Epithelial cell of prostate (primary cell): ENCODE data around the gene TMED8.
"Not testable (repeated sequence)": the region's sequence is repeated elsewhere in the genome, so short reads cannot be mapped to it uniquely, and the experiment has no call there.

Source experiments
- DNase-seq: peaks from one replicate; pipeline ENCODE4 v3.0.0-alpha.2; 2011; ENCODE audit warnings: low read depth, low spot score
- H3K27ac ChIP-seq: fragments of 450-650 bp; 2 replicates; pipeline ENCODE4 v1.5.1; 2017; ENCODE audit warnings: mild to moderate bottlenecking

The TMED8 gene

GRCh38 chr14:77376771-77377501 lies at the start of gene TMED8, which contains the start of gene SAMD15:
TMED8 (minus strand) TSS chr14:77377094; CDS start chr14:77377053, 41 bp downstream.
SAMD15 (plus strand) TSS chr14:77377379; CDS start chr14:77377419, 40 bp downstream.
- peak within 1 kb of the TSS; percentile 69 for H3K27ac ChIP-seq
- peak; percentile 26 for DNase-seq

GRCh38 chr14:77426396-77426795 lies 49.5 kb upstream of the TMED8 start:
- no peak overlapping the region for H3K27ac ChIP-seq
- DNase-seq, result no peak

DNA sequence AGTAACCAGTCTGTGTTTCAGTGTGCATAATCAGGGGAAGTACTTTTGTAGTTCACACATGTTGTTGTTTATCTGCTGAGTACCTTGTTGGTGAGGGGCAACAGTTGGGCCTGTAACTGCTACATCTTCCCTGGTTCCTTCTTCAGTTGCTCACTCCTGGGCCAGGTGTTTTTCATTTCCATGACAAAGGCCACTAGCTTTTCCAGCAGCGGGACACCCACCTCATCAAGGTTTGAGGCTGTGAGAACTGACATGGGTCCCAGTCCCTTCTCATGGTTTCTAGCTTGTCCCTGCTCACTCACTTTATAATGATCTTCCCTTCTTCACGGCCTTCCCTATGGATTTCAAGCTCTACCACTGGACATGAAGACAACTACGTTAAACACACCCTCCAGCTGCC lies 48.0 kb upstream of the TMED8 start:
- no peak for DNase-seq
- no peak overlapping the region for H3K27ac ChIP-seq

- DNase-seq, result no peak
Observed at GRCh38 chr14:77423423-77423822, 46.5 kb upstream of the TMED8 start, which contains the start of gene NOXRED1. NOXRED1 (minus strand) TSS chr14:77423523; CDS start chr14:77422889, 634 bp downstream.

GRCh38 chr14:77421201-77421600 lies 44.3 kb upstream of the TMED8 start:
- H3K27ac ChIP-seq, result no peak overlapping the region
- no peak for DNase-seq

More at GRCh38 chr14:77423423-77423822, 46.5 kb upstream of the TMED8 start, which contains the start of gene NOXRED1:
- no peak within 1 kb of the TSS for H3K27ac ChIP-seq

DNA sequence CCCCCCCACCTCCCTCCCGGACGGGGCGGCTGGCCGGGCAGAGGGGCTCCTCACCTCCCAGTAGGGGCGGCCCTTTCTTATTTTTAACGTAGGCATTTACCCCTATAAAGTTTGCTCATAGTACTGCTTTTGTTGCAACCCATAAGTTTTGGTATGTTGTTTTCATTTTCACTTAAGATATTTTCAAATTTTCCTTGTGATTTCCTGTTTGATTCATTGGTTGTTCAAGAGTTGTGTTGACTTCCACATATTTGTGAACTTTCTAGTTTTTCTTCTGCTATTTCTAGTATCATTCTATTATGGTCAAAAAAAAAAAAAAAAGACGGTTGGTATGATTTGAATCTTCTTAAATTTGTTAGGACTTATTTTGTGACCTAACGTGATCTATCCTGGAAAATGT lies 39.9 kb upstream of the TMED8 start:
- DNase-seq, result no peak
- no peak overlapping the region for H3K27ac ChIP-seq

DNA sequence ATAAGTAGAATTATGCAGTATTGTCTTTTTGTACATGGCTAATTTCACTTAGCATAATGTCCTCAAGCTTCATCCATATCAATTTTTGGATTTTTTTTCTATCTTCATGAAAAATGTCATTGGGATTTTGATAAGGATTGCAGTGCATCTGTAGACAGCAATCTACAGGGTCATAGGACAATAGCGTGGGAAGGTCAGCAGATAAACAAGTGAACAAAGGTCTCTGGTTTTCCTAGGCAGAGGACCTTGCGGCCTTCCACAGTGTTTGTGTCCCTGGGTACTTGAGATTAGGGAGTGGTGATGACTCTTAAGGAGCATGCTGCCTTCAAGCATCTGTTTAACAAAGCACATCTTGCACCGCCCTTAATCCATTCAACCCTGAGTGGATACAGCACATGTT lies 39.2 kb upstream of the TMED8 start:
- DNase-seq, H3K27ac ChIP-seq: not testable (repeated sequence)

GRCh38 chr14:77415403-77416030 lies 38.6 kb upstream of the TMED8 start:
- DNase-seq, H3K27ac ChIP-seq: not testable (repeated sequence)

- H3K27ac ChIP-seq, result no peak overlapping the region
- no peak for DNase-seq
Observed at GRCh38 chr14:77409131-77409533, 32.2 kb upstream of the TMED8 start.

GRCh38 chr14:77407158-77407557 lies 30.3 kb upstream of the TMED8 start:
- DNase-seq, result no peak
- no peak overlapping the region for H3K27ac ChIP-seq

DNA sequence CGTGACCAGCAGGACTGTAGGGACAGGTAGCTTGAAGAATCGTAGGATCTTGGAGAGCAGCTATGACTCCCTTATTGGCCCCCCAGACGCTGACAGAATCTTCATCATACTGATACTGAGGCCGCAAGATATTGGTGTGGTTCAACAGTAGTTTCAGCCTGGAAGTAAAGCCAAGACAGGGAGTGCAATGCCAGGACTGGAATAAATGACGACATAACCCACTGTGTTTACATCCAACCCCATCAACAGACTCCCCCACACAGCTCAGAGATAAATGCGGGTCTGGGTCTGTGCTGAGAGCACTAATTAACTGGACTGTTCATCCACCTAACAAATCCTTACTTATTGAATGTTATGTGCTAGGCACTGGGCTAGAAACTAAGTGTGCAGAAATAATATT lies 29.8 kb upstream of the TMED8 start:
- no peak for DNase-seq
- no peak overlapping the region for H3K27ac ChIP-seq

DNA sequence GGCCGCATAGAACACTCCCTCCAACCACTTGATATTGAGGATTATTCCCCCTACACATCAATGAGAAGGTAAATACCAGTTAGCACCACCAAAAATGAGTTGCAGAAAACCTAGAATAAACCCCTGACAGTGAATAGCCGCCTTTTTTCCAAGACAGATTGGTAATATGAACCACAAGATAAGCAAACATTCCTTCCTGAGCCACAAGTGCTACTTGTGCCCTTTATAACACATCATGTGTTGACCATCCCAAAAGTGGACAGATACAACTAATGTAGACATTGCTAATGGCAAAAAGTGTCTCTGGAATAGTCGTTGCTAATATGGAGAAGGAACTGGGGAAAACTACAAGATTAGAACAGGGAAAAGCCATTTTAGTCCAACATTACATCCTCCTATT lies 29.2 kb upstream of the TMED8 start:
- no peak overlapping the region for H3K27ac ChIP-seq
- no peak for DNase-seq

GRCh38 chr14:77403768-77404167 lies 26.9 kb upstream of the TMED8 start:
- no peak overlapping the region for H3K27ac ChIP-seq
- no peak for DNase-seq

GRCh38 chr14:77400216-77400615 lies 23.3 kb upstream of the TMED8 start:
- no peak overlapping the region for H3K27ac ChIP-seq
- no peak for DNase-seq

DNA sequence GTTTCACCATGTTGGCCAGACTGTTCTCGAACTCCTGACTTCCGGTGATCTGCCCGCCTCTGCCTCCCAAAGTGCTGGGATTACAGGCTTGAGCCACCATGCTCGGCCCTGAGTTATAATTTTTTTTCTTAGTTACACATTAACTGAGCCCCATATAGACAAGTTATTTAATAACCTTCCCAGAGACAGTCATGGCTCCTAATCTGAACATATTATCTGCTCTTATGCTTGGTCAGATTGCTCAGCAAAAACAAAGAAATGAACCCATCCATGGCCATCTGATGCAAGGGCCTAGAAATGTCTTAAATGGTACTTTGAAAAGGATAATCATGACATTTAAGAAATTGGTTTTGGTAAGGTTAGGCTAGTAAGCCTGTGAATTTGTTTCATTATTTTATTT lies 13.3 kb upstream of the TMED8 start:
- no peak for DNase-seq
- no peak overlapping the region for H3K27ac ChIP-seq

- no peak overlapping the region for H3K27ac ChIP-seq
- DNase-seq, result no peak
Observed at GRCh38 chr14:77378701-77379100, 1.8 kb upstream of the TMED8 start.

- DNase-seq, result no peak
Observed at GRCh38 chr14:77377502-77377844, 579 bp upstream of the TMED8 start.

DNA sequence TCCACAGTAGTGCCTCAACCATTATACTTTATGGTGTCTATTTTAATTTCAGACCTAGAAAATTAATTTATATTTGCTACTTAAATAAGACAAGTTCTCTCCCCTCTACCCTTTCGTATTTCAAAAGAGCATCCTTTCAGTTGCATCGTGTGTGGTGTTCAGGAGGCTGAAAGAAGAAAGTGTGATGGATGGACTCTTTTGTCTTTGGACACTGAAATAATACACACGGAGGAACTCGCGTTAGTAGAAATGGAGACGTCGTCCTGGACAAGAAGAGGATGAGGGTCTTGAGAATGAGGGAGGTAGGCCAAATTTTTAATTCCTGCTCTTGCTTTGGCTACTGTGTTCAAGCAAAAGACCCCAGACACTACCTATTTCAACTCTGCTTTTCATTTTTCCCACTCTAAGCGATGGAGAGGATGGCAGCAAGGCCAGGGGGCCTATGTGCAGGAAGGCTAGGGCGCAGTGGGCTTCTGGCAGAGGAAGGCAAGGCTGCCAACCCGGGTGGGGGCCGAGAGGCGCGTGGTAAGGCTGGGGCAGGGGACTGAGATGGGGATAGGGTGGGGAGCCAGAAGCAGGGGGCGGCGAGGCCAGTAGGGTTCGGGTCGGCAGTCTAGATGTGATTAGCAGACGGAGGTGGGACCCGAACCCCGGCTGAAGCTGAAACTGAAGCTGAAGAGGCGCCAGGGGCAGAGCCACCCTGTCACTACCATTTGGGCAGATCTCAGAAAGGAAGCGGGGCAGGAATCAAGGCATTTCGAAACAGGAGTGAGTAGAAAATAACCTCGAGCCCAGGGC lies 722 bp downstream of the TMED8 start:
- DNase-seq, result no peak
- peak overlapping the region; percentile 69 for H3K27ac ChIP-seq

More at GRCh38 chr14:77377502-77377844, 579 bp upstream of the TMED8 start:
- peak overlapping the region; percentile 69 for H3K27ac ChIP-seq

DNA sequence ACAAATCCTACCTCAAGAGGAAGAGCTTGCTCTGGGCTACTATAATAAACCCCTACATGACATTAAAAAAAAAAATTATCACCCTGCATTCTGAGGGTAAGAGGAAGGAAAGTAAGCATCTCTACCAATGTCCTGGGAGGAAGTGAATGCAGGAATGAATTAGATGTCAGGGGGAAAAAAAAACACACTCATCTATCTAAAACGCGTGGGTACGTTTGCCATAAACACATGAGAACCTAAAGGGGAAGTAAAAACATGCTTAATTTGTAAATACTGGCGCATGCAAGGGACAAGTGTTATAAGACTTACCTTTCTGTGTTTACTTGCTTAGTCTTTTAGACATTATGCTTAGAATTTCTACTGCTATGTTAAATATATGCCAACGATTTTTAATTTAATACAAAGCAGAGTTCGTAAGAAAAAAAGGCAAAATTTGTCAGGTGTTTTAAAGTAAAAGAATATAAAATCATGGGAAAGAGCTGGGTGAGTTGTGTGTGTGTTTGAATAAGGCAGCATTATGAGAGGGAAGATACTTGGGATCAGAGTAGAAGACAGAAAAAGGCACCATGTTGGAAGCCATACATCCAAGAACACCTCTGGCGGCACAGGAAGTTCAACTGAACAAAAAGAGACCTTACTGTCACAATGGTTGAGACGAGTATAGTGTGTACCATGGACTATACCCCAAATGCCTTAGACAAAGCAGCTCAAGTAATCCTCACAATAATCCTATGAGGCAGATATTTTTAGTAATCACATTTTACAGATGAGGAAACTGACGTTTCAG lies 1.5 kb downstream of the TMED8 start:
- DNase-seq, result no peak
- H3K27ac ChIP-seq, result no peak overlapping the region

GRCh38 chr14:77372304-77372841 lies 4.5 kb downstream of the TMED8 start:
- no peak for DNase-seq
- no peak overlapping the region for H3K27ac ChIP-seq
